ENCODE measurements around the gene SBF2.
"Not testable (repeated sequence)": the region's sequence is repeated elsewhere in the genome, so short reads cannot be mapped to it uniquely, and the experiment has no call there.

Gene SBF2

GRCh38 chr11:10162222-10162621 lies 131.8 kb downstream of the SBF2 start:
- no peak for DNase-seq

- DNase-seq, result no peak
These were observed 133.7 kb downstream of the SBF2 start for GRCh38 chr11:10160350-10160749.

GRCh38 chr11:10158461-10158860 lies 135.6 kb downstream of the SBF2 start:
- DNase-seq, result no peak

- DNase-seq, result no peak
These were observed 138.1 kb downstream of the SBF2 start for GRCh38 chr11:10155793-10156490.

GRCh38 chr11:10150800-10151199 lies 143.2 kb downstream of the SBF2 start:
- DNase-seq, result no peak

GRCh38 chr11:10149553-10149952 lies 144.5 kb downstream of the SBF2 start:
- no peak for DNase-seq

GRCh38 chr11:10147195-10147594 lies 146.8 kb downstream of the SBF2 start:
- DNase-seq, result no peak

- no peak for DNase-seq
These were observed 149.1 kb downstream of the SBF2 start for GRCh38 chr11:10144954-10145353.

- DNase-seq, result no peak
These were observed 154.4 kb downstream of the SBF2 start for GRCh38 chr11:10139656-10140055.

GRCh38 chr11:10139143-10139542 lies 154.9 kb downstream of the SBF2 start:
- no peak for DNase-seq

- DNase-seq, result no peak
These were observed 159.0 kb downstream of the SBF2 start for GRCh38 chr11:10134975-10135481.

- DNase-seq, result not testable (repeated sequence)
These were observed 159.8 kb downstream of the SBF2 start for GRCh38 chr11:10134226-10134625.

- DNase-seq, result not testable (repeated sequence)
These were observed 160.8 kb downstream of the SBF2 start for GRCh38 chr11:10133251-10133650.

GRCh38 chr11:10130875-10131274 lies 163.1 kb downstream of the SBF2 start:
- no peak for DNase-seq

GRCh38 chr11:10129184-10129583 lies 164.8 kb downstream of the SBF2 start:
- not testable (repeated sequence) for DNase-seq

GRCh38 chr11:10125522-10126133 lies 168.4 kb downstream of the SBF2 start:
- DNase-seq, result no peak

GRCh38 chr11:10122326-10123197 lies 171.5 kb downstream of the SBF2 start:
- no peak for DNase-seq

- no peak for DNase-seq
These were observed 175.2 kb downstream of the SBF2 start for GRCh38 chr11:10118865-10119264.

GRCh38 chr11:10117709-10118351 lies 176.2 kb downstream of the SBF2 start:
- no peak for DNase-seq

GRCh38 chr11:10116588-10116987 lies 177.4 kb downstream of the SBF2 start:
- no peak for DNase-seq

- DNase-seq, result no peak
These were observed 179.2 kb downstream of the SBF2 start for GRCh38 chr11:10114593-10115404.

- DNase-seq, result no peak
These were observed 180.2 kb downstream of the SBF2 start for GRCh38 chr11:10113852-10114251.
